Stimulated activated naive CD8-positive, alpha-beta T cell treated with anti-CD3 and anti-CD28 coated beads, Interleukin-15, amount 100 ng/mL, for 72 hours (primary cell): ENCODE data around the gene ZNF516.
A peak's percentile ranks its signal among the peaks of the same experiment; 100 is the strongest.

ENCODE experiments used
- ATAC-seq: fragments of 150-1000 bp; cut with Tn5 transposase; 2 replicates; pipeline ENCODE4 v1.10.0; 2021; ENCODE audit warnings: mild to moderate bottlenecking, moderate library complexity
- DNase-seq, 2 donors: peaks; one replicate each; pipeline ENCODE4 v3.0.0; 2021 to 2022
- H3K27ac Mint-ChIP-seq, 2 donors: one replicate each; pipeline ENCODE4 v1.8.0; 2022; ENCODE audit warnings: mild to moderate bottlenecking in 2 of 2, mixed read lengths in 2 of 2, moderate library complexity in 2 of 2
- H3K27me3 Mint-ChIP-seq: one replicate; pipeline ENCODE4 v1.8.0; 2022; ENCODE audit warnings: mixed read lengths
- H3K4me1 Mint-ChIP-seq: one replicate; pipeline ENCODE4 v1.8.0; 2022; ENCODE audit warnings: mild to moderate bottlenecking, mixed read lengths
- H3K4me3 Mint-ChIP-seq, 2 donors: one replicate each; pipeline ENCODE4 v1.8.0; 2022; ENCODE audit warnings: mild to moderate bottlenecking in 2 of 2, mixed read lengths in 2 of 2, moderate library complexity in 1 of 2
- H3K9me3 Mint-ChIP-seq, 2 donors: one replicate each; pipeline ENCODE4 v1.8.0; 2022; ENCODE audit warnings: mixed read lengths in 2 of 2

Gene ZNF516

DNA sequence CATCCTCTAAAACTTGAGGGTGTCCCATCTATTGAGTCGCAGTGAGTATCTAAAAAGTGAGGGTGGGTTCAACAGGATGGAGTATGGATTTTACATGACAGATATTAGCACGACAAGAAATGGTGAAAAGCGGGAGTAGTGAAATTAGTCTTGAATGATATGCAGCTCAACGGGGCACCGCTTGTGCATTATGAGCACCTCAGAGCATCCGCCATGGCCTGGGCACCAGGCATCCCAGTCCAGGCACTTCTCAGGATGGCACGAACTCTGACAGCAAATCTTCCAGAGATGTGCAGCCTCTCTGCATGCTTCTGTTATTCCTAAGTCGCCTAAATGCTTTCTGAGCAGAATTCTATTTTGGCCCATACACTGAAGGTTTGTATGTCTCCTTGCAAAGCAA lies 57.1 kb downstream of the ZNF516 start:
- Mint-ChIP-seq H3K4me3 (no peak overlapping the region), H3K27me3 (no peaks in the 10 kb centered on the region), H3K9me3 (no peaks in the 10 kb centered on the region), H3K4me1 (peaks cover 6% of the 10 kb centered on the region), H3K27ac (no peak overlapping the region)
- no peak for DNase-seq
- no peak for ATAC-seq

DNA sequence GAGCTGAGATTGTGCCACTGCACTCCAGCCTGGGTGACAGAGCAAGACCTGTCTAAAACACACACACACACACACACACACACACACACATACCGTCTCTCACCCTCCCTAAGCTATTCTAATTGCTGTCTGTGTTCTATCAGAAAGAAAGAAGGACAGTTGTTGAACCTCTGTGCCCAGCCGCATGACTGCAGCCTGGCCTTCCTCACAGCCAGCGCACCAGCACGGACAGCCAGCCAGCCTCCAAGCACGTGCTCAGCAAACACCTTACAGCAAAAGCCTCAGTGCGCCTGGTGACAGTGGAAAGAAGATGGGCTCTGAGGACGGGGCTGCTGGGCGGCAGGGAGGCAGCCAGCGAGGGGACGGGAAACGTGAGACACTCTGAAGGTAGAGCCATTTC lies 58.0 kb downstream of the ZNF516 start:
- Mint-ChIP-seq H3K4me3 (no peak overlapping the region), H3K27ac (peak overlapping the region in 1 of 2 donors; percentile 44), H3K4me1 (peaks cover 13% of the 10 kb centered on the region), H3K9me3 (no peaks in the 10 kb centered on the region), H3K27me3 (no peaks in the 10 kb centered on the region)
- DNase-seq (no peak), ATAC-seq (no peak)

DNA sequence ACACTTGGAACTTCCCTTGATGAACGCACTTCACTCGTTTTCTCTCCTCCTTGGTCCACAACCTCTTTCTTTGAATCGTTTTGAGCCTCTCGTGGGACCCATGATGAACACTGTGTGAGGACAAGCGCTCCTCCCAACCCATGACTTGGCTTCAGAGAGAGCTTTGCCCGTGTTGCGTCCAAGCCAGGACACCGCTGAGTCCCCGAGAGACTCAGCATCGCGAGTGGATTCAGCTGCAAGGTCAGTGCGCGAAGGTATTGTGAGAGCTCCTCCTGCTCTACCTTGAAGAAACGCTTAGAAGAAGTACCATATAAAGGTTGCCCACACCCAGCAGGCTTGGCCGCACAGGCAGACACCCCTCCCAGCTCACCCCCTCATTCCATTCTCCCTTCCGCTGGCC lies 58.7 kb downstream of the ZNF516 start:
- no peaks in the 10 kb centered on the region for H3K27me3 Mint-ChIP-seq
- ATAC-seq (no peak), DNase-seq (no peak)
- no peak overlapping the region for H3K4me3 Mint-ChIP-seq
- no peak overlapping the region for H3K27ac Mint-ChIP-seq
- H3K4me1 Mint-ChIP-seq = peaks cover 18% of the 10 kb centered on the region
- H3K9me3 Mint-ChIP-seq = no peaks in the 10 kb centered on the region

DNA sequence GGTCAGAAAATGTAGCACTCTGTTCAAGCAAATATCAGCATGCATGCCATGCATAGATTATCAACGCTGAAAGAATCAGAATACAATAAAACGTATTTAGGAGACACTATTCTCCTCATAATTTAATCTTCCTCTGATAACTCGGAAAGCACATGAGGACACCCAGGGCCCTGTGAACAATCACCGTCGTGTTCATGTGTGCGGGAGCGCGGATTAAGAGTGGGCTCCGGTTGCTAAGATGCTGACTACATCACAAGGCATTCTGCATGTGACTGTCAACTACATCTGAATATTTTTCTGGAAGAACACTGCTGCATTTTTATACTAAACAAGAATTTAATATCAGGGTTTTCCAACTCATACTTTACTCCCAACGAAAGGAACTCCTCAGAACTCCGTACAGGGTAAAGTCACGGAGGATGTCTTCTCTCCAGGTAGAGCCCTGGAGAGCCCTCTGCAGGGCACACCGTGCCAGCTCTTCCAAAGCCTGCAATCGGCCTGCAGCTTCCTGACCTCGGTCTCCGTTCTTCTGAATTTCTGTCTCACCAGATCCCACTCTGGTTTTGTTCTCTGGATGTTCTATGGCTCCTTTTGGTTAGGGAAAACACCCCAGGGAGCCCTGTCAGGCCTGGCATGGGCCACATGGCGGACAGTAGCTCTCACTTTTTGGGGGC lies 59.6 kb downstream of the ZNF516 start:
- no peak overlapping the region for H3K4me3 Mint-ChIP-seq
- DNase-seq (no peak), ATAC-seq (no peak)
- no peaks in the 10 kb centered on the region for H3K9me3 Mint-ChIP-seq
- H3K27me3 Mint-ChIP-seq = no peaks in the 10 kb centered on the region
- H3K4me1 Mint-ChIP-seq = peaks cover 24% of the 10 kb centered on the region
- no peak overlapping the region for H3K27ac Mint-ChIP-seq

DNA sequence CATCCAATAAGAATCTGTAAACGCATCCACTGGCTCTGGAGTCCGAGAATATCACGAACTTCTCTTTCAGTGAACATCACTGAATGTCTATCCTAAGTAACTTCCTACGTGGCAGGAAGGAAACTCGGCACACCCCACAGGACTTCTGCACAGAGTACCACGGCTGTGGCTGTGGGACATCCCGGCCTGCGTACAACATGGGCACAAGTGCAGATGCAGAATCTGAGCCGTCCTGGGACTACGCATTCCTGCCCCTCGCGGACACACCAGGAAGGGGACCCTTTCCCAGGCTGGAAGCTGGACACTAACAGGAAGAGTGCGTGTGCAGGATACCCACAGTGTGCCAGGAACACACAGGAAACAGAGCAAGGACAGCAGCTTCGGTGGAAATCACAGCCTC lies 60.6 kb downstream of the ZNF516 start:
- DNase-seq = no peak
- Mint-ChIP-seq H3K9me3 (no peaks in the 10 kb centered on the region), H3K4me1 (peaks cover 26% of the 10 kb centered on the region), H3K27me3 (no peaks in the 10 kb centered on the region), H3K27ac (peak overlapping the region in 1 of 2 donors; percentile 82), H3K4me3 (no peak overlapping the region)
- no peak for ATAC-seq

DNA sequence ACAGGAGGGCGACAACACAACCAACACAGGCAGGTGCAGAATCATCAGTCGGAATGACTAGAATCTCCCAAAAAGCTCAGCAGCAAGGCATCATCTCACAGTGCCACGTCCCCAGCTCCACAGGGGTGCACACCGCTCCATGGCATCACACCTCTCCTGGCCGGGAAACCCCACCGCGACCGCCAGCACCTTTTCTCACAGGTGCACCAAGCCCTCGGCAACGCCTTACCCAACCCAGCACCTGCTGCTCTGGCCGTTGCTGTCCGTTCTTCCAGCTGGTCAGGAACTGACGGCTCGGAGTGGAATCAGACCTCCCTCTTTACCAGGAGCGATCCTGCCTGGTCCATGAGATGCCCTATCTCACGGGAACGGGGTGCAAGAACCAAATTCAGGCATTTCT lies 61.3 kb downstream of the ZNF516 start:
- no peak overlapping the region for H3K27ac Mint-ChIP-seq

DNA sequence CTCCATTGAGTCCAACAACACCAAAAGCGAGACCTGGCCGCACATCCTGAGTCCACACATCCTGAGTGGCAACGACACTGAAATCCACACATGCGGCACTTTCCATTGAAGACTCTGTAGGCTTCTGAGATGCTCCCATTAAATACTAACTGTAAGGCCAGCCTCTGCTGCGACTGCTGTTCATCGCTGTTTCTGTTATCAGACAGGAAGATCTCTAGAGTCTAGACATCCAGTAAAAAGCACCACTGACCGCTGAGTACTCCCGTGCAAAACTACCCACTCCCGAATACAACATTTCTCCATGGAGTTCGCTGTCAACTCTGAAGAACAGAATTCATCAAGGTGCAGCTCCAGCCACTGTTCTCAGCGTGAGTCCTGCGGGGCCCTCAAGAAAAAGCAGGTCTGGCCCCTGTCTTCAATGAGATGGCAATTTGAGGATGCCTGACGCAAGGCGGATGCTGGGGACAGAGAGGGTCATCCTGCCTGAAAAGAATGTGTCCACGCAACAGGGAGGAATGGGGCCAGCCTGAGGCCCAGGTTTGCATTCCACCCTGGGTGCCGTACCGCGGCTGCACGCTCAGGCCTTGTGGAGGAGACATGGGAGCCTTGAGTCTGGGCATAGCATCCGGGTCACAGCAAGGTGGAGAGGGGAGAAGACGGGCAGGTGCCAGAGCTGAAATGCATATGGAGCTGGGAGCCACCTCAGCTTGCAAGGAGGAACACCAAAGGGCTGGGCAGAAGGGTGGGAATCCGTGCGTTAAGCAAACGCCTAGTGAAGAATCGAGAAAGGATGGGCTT lies 61.9 kb downstream of the ZNF516 start:
- peak overlapping the region in 1 of 2 donors; percentile 31 for H3K27ac Mint-ChIP-seq
- no peaks in the 10 kb centered on the region for H3K27me3 Mint-ChIP-seq
- H3K4me3 Mint-ChIP-seq = no peak overlapping the region
- H3K9me3 Mint-ChIP-seq = no peaks in the 10 kb centered on the region
- H3K4me1 Mint-ChIP-seq = peaks cover 39% of the 10 kb centered on the region
- no peak for DNase-seq
- no peak for ATAC-seq

More for the DNA sequence above, 61.3 kb downstream of the ZNF516 start:
- Mint-ChIP-seq H3K4me1 (peaks cover 33% of the 10 kb centered on the region), H3K9me3 (no peaks in the 10 kb centered on the region), H3K4me3 (no peak overlapping the region), H3K27me3 (no peaks in the 10 kb centered on the region)
- DNase-seq = no peak
- no peak for ATAC-seq

DNA sequence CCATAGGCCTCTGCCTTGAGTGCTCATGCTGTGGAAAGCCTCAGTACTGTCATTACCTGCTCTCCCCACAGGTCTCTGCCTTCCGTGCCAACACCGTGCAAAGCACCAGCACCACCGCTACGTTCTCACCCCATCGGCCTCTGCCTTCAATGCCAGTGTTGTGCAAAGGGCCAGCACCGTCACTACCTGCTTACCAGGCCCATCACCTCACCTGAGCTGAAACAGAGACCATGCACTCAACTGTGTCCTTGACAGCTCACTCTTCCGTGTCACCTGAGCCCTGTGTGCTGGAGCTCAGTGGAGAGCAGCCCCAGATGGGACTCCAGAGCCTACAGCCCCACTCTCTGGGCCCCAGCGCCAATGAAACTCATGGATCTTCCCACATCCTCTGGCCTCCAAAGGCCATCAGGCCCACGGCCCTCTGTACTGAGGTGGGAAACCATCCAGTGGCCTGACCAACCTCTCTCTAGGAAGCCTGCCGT lies 62.7 kb downstream of the ZNF516 start:
- ATAC-seq = no peak
- Mint-ChIP-seq H3K4me3 (no peak overlapping the region), H3K27me3 (no peaks in the 10 kb centered on the region), H3K27ac (no peak overlapping the region), H3K9me3 (no peaks in the 10 kb centered on the region), H3K4me1 (peaks cover 40% of the 10 kb centered on the region)
- no peak for DNase-seq

DNA sequence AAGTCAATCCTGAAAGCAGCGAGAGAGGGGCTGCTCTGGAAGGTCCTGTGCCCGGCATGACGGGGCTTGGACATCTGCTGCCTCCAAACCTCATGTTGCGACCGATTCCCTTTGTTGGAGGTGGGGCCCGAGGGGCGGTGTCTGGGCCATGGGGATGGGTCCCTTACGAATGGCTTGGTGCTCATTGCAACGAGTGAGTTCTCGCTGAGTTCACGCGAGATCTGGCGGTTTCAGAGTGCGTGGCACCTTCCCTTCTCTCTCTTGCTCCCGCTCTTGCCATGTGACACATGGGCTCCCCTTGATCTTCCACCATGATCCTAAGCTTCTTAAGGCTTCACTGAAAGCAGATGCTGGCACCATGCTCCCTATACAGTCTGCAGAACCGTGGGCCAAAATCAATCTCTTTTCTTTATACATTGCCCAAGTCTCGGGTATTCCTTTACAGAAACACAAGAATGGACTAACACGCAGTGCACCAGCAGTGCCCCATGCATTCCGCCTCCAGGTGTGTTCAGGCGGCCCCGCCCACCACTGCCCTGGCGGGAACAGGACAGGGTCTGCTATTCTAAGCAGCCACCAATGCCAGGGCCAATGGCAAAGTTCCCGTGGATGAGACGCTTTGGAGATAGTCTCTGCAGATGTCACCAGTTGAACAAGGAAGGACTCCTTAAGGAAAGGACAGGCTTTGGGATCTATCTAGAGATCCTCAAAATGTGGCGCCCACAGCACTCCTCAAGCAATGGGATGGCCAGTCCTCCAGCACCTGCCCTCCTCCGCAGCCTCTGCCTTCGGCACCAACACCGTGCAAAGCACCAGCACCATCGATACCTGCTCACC lies 63.4 kb downstream of the ZNF516 start:
- Mint-ChIP-seq H3K4me3 (no peak overlapping the region), H3K27me3 (no peaks in the 10 kb centered on the region), H3K27ac (no peak overlapping the region), H3K4me1 (peaks cover 40% of the 10 kb centered on the region), H3K9me3 (no peaks in the 10 kb centered on the region)
- ATAC-seq (no peak), DNase-seq (no peak)

DNA sequence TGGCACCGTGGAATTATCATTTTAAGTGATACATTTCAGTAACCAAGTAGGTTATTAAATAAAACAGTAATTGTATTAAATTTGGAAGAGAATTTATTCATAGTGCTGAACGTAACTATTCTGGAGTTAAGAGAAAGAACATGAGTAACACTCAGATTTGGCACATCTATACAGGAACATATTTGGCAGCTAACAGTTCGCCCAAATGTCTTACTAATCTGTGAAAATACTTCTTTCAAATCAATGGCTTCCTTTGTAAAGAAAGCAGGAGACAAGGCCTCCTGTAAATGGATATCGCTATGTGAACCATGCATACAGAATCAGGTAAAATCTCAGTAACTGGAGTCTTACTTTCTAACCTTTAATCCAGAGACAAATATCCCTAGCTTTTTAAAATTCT lies 64.4 kb downstream of the ZNF516 start:
- ATAC-seq (no peak), DNase-seq (no peak)
- Mint-ChIP-seq H3K27ac (no peak overlapping the region), H3K4me1 (peaks cover 48% of the 10 kb centered on the region), H3K9me3 (no peaks in the 10 kb centered on the region), H3K27me3 (no peaks in the 10 kb centered on the region), H3K4me3 (no peak overlapping the region)

DNA sequence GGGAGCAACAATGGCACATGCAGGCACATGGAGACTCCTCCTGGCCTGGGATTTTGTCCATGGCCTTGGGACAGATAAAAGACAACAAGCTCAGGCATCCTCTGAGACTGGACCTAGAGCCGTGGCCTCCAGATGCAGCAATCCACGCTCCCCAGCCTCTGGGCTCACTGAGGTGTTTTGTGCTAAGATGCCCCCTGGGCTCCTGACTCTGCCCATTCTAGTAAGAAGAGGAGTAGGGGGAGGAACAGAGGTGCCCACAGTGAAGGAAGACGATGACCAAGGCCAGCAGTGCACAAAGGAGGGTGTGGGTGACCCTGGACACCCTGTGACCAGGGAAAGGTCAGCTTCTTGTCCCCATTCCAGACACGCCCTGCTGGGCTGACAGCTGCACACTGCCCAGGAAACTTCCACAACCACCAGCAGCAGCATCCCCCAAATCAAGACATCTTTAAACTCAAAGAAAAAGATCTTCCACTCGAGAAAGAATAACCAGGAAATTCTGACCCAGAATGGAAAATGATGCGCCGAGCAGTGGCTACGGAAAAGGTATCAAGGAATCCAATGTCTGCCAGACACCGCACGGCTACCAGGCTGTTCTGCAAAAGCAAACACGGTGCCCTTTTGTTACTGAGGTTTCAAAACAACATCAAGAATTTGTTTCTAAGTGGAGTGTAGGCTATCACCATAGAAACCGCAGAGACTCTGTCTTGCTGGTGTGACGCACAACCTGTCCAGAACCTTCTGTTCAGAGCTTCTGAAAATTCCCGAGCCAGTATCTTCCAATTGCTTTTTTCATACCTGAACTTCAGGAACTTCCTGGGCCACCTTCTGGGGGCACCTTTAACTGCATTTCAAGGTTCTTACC lies 65.5 kb downstream of the ZNF516 start:
- ATAC-seq = no peak
- no peak for DNase-seq
- Mint-ChIP-seq H3K4me1 (peaks cover 60% of the 10 kb centered on the region), H3K9me3 (no peaks in the 10 kb centered on the region), H3K27me3 (no peaks in the 10 kb centered on the region), H3K27ac (peak overlapping the region in 1 of 2 donors; percentile 92), H3K4me3 (no peak overlapping the region)

DNA sequence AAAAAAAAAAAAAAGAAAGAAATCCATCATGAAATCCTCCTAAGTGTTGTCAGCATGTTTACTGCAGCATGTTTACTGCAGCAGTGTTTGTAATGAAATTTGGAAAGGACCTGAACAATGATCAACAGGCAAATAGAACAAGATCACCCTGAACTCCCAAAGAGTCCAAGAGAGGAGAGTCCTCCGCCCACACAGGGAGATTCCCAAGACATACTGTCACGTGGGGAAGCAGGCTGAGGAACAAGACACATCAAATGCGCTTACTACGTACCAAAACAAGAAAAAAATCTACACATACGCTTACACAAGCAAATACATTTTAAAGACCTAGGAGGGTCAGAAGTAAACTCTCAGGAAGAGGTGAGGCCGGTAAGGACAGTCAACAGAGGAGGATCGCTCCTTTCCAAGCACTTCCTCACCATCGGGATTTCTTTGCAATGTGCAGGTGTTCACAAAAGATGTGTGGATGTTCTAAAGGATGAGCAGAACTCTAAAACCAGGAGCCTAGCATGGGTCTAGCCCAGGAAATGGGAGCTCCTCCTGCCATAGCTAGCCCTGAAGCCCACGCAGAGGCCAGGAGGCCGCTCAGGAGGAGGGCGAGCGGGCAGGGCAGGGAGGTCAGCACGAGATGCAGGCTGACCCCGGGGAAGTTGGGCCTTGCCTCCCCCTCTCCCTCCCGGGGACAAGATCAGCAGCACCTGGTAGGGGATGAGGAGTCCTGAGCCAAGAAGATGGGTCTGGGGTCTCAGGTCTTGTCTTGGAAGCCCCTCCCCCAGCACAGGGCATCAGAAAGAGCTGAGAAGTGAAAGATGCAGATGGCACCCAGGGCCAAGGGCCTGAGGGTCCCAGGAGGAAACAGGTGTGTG lies 66.4 kb downstream of the ZNF516 start:
- H3K4me1 Mint-ChIP-seq = peaks cover 61% of the 10 kb centered on the region
- H3K9me3 Mint-ChIP-seq = no peaks in the 10 kb centered on the region
- H3K27me3 Mint-ChIP-seq = no peaks in the 10 kb centered on the region
- DNase-seq = no peak
- H3K4me3 Mint-ChIP-seq = no peak overlapping the region
- peak overlapping the region in 1 of 2 donors; percentile 92 for H3K27ac Mint-ChIP-seq
- no peak for ATAC-seq

DNA sequence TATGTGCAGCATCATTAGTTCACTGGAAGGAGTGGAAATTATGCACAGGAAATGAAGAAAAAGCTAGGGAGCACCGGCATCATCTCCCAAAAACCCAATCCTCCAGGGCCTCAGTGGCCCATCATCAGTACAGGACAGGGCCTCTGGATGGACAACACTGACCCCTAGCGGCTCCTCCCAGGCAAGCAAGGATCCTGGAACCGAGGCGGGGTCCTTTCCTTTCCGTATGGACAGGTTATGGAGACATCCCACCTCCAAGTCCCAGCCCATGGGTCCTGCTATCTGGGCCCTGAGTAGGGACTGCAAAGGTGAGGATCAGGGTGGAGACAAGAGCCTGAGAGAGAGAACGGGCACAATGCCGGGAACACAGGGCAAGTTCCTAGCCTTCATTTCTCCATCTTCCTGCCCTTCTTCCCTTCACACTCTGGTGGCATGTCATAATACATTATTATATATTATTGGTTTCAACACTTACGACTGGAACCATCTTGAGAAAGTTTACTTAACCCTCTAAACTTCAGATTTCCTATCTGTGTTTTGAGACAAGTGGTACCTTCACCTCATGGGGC lies 68.2 kb downstream of the ZNF516 start:
- no peak for ATAC-seq
- peaks cover 54% of the 10 kb centered on the region for H3K4me1 Mint-ChIP-seq

More for the DNA sequence above, 68.2 kb downstream of the ZNF516 start:
- no peak overlapping the region for H3K27ac Mint-ChIP-seq
- H3K27me3 Mint-ChIP-seq = no peaks in the 10 kb centered on the region
- H3K9me3 Mint-ChIP-seq = no peaks in the 10 kb centered on the region
- no peak overlapping the region for H3K4me3 Mint-ChIP-seq
- no peak for DNase-seq
